Stimulated activated CD8-positive, alpha-beta memory T cell treated with anti-CD3 and anti-CD28 coated beads, Interleukin-12 subunit alpha, Interleukin-12 subunit beta, amount 100 ng/mL, for 4 hours (primary cell): Measurements from ENCODE around the gene AKAP13.
A peak's percentile ranks its signal among the peaks of the same experiment; 100 is the strongest.

ENCODE experiments used
- DNase-seq: peaks from one replicate; pipeline ENCODE4 v3.0.0-alpha.2; 2020; ENCODE audit warnings: low read depth

The AKAP13 gene

GRCh38 chr15:85595804-85596536 is 215.6 kb downstream of the AKAP13 start:
- DNase-seq: no peak

GRCh38 chr15:85597155-85597815 is 216.9 kb downstream of the AKAP13 start:
- no peak for DNase-seq

- DNase-seq: no peak
These were observed 217.8 kb downstream of the AKAP13 start for GRCh38 chr15:85598219-85598618.

- DNase-seq: no peak
These were observed 218.5 kb downstream of the AKAP13 start for GRCh38 chr15:85598718-85599398.

GRCh38 chr15:85600001-85600400 is 219.6 kb downstream of the AKAP13 start:
- DNase-seq: no peak

- DNase-seq: no peak
These were observed 222.8 kb downstream of the AKAP13 start for GRCh38 chr15:85603160-85603559.

GRCh38 chr15:85603703-85604102 is 223.3 kb downstream of the AKAP13 start:
- DNase-seq: no peak

GRCh38 chr15:85604194-85604593 is 223.8 kb downstream of the AKAP13 start:
- no peak for DNase-seq

GRCh38 chr15:85606738-85607137 is 226.3 kb downstream of the AKAP13 start:
- no peak for DNase-seq

GRCh38 chr15:85607141-85607806 is 226.9 kb downstream of the AKAP13 start:
- no peak for DNase-seq

- no peak for DNase-seq
These were observed 227.4 kb downstream of the AKAP13 start for GRCh38 chr15:85607842-85608241.

GRCh38 chr15:85609492-85609891 is 229.1 kb downstream of the AKAP13 start:
- no peak for DNase-seq

- DNase-seq: no peak
These were observed 231.0 kb downstream of the AKAP13 start for GRCh38 chr15:85611361-85611760.

- DNase-seq: no peak
These were observed 233.7 kb downstream of the AKAP13 start for GRCh38 chr15:85614059-85614458.

- no peak for DNase-seq
These were observed 235.5 kb downstream of the AKAP13 start for GRCh38 chr15:85615930-85616329.

GRCh38 chr15:85616549-85617110 is 236.2 kb downstream of the AKAP13 start:
- no peak for DNase-seq

- DNase-seq: no peak
These were observed 237.8 kb downstream of the AKAP13 start for GRCh38 chr15:85618228-85618505.

GRCh38 chr15:85618956-85619491 is 238.6 kb downstream of the AKAP13 start:
- DNase-seq: peak; percentile 33

- no peak for DNase-seq
These were observed 239.7 kb downstream of the AKAP13 start for GRCh38 chr15:85619992-85620689.

GRCh38 chr15:85620690-85621049 is 240.3 kb downstream of the AKAP13 start:
- DNase-seq: no peak

- DNase-seq: no peak
These were observed 240.7 kb downstream of the AKAP13 start for GRCh38 chr15:85621094-85621493.
